Osteoblast (primary cell): ENCODE results near the gene PTPRT. TPM values are rescaled to one million over a fixed set of nuclear protein-coding genes. Genes with fewer than 3 reads are reported as not detected.

Experiments used
- DNase-seq: peaks from one replicate; pipeline ENCODE4 v3.0.0; 2011; ENCODE audit warnings: low spot score, mixed read lengths; ENCODE audit not compliant: insufficient read length; ENCODE audit errors: missing footprints
- H2AFZ ChIP-seq: 2 replicates; pipeline ENCODE4 v1.6.0; 2011; ENCODE audit warnings: mild to moderate bottlenecking, low read length
- H3K27ac ChIP-seq: 2 replicates; pipeline ENCODE4 v1.5.1; 2011; ENCODE audit warnings: mild to moderate bottlenecking, low read depth, low read length, moderate library complexity
- H3K27me3 ChIP-seq: 2 replicates; pipeline ENCODE4 v1.6.0; 2012; ENCODE audit warnings: mild to moderate bottlenecking, control low read depth, inconsistent platforms, low read length, moderate library complexity; ENCODE audit not compliant: insufficient read depth
- H3K36me3 ChIP-seq: 2 replicates; pipeline ENCODE4 v1.5.1; 2011; ENCODE audit warnings: mild to moderate bottlenecking, low read length, control low read depth, moderate library complexity; ENCODE audit not compliant: insufficient read depth
- H3K4me1 ChIP-seq: 2 replicates; pipeline ENCODE4 v1.5.1; 2011; ENCODE audit warnings: mild to moderate bottlenecking, low read length, control low read depth, moderate library complexity; ENCODE audit not compliant: insufficient read depth
- H3K4me2 ChIP-seq: 2 replicates; pipeline ENCODE4 v1.6.0; 2011; ENCODE audit warnings: mild to moderate bottlenecking, low read length; ENCODE audit not compliant: insufficient read depth
- H3K4me3 ChIP-seq: fragments of 200-600 bp; sonication (generic); 3 replicates; pipeline ENCODE4 v1.5.1; 2012; ENCODE audit warnings: mild to moderate bottlenecking, low read length, inconsistent platforms; ENCODE audit not compliant: insufficient read depth
- H3K79me2 ChIP-seq: 2 replicates; pipeline ENCODE4 v1.6.0; 2012; ENCODE audit warnings: mild to moderate bottlenecking, low read length, control low read depth, inconsistent platforms; ENCODE audit not compliant: insufficient read depth
- H3K9me3 ChIP-seq: 2 replicates; pipeline ENCODE4 v1.5.1; 2011; ENCODE audit warnings: low read depth, low read length, control low read depth
- H4K20me1 ChIP-seq: 2 replicates; pipeline ENCODE4 v1.6.0; 2012; ENCODE audit warnings: mild to moderate bottlenecking, low read length, control low read depth; ENCODE audit not compliant: insufficient read depth
- total RNA-seq: library from RNA; depleted of rRNA; stranded (reverse); fragments of >200 nt; gene quantifications from 2 replicates; pipeline ENCODE4 v1.2.3, GENCODE V29; 2012
- TF ChIP-seq, protein P1 (sequence below): IDR thresholded peaks from 2 replicates; pipeline ENCODE4 v1.5.1; 2011; ENCODE audit warnings: mild to moderate bottlenecking, low read depth, low read length, moderate library complexity; ENCODE audit errors: extremely low read depth

Gene PTPRT
- total RNA-seq, 1 donor: not detected

DNA sequence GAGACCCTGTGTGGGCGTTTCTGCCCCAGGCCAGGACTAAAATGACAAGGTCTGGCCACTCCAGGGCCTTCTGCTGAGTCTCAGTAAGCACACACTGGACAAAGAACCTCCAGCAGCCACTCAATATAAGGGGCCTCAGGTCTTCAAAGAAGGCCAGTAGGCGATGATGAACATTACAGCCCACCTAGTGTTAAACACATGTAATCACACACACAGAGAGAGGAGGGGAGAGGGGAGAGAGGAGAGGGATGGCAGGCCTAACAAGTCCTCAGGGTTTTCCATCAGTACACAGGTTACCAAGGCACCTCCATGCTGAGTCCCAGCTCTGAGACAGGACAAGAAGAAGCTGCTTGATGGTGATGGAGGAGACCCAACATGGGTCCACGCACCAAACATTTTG lies 325.6 kb downstream of the PTPRT start:
- no peaks in the 10 kb centered on the region for H4K20me1 ChIP-seq
- no peak for DNase-seq
- no peak overlapping the region for H2AFZ ChIP-seq

DNA sequence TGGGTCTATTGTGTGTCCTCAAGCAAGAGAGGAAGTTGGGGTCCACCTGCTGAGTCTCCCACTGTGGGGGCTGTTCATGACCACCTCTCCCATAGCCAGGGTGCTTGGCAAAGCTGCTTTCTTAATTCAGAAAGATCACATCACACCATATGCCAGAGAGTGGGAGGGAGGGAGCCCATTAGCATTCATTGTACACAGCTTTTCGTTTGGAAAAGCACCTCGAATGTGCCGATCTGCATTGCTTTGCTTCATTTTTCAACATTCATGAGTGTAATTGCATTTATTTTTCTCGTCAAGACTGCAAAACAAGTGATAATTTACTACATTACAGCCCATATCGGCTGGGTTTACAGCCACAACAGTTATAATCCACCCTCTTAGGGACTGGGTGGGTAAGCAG lies 327.3 kb downstream of the PTPRT start:
- Histone ChIP-seq H3K4me1 (no peaks in the 10 kb centered on the region), H3K4me2 (no peak overlapping the region), H3K9me3 (peaks cover 4% of the 10 kb centered on the region), H3K4me3 (no peak overlapping the region), H3K36me3 (no peaks in the 10 kb centered on the region), H3K27me3 (no peaks in the 10 kb centered on the region), H3K27ac (no peak overlapping the region), H2AFZ (no peak overlapping the region), H4K20me1 (no peaks in the 10 kb centered on the region), H3K79me2 (no peaks in the 10 kb centered on the region)
- no peak for DNase-seq
- TF ChIP-seq, protein P1, sequence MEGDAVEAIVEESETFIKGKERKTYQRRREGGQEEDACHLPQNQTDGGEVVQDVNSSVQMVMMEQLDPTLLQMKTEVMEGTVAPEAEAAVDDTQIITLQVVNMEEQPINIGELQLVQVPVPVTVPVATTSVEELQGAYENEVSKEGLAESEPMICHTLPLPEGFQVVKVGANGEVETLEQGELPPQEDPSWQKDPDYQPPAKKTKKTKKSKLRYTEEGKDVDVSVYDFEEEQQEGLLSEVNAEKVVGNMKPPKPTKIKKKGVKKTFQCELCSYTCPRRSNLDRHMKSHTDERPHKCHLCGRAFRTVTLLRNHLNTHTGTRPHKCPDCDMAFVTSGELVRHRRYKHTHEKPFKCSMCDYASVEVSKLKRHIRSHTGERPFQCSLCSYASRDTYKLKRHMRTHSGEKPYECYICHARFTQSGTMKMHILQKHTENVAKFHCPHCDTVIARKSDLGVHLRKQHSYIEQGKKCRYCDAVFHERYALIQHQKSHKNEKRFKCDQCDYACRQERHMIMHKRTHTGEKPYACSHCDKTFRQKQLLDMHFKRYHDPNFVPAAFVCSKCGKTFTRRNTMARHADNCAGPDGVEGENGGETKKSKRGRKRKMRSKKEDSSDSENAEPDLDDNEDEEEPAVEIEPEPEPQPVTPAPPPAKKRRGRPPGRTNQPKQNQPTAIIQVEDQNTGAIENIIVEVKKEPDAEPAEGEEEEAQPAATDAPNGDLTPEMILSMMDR: no peak

More for the DNA sequence above, 325.6 kb downstream of the PTPRT start:
- H3K79me2 ChIP-seq: no peaks in the 10 kb centered on the region
- H3K4me1 ChIP-seq: no peaks in the 10 kb centered on the region
- no peak overlapping the region for H3K4me2 ChIP-seq
- no peak overlapping the region for H3K4me3 ChIP-seq
- no peak overlapping the region for H3K27ac ChIP-seq
- TF ChIP-seq, protein P1: no peak
- H3K9me3 ChIP-seq: peaks cover 4% of the 10 kb centered on the region
- no peaks in the 10 kb centered on the region for H3K27me3 ChIP-seq
- H3K36me3 ChIP-seq: no peaks in the 10 kb centered on the region

DNA sequence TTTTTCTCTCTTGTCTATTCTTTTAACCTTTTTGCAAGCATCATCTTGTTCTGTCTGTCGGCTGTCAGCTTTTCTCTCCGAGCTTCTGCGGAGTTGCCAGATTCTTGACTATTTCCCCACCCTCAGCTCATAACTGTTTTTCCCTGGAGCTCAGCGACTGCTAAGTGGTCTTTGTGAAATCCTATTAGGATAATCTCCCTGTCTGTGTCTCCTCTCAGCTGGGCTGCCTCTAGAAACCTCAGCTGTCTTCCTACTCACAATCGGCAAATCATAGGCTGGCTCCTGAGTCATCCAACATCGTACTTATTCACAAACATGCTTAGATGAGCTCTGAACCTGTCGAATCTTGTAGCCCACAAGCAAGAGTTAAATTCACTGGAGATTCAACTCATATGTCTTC lies 332.3 kb downstream of the PTPRT start:
- Histone ChIP-seq H3K9me3 (peaks cover 8% of the 10 kb centered on the region), H3K27me3 (no peaks in the 10 kb centered on the region), H4K20me1 (no peaks in the 10 kb centered on the region), H2AFZ (no peak overlapping the region), H3K36me3 (no peaks in the 10 kb centered on the region), H3K27ac (no peak overlapping the region), H3K79me2 (no peaks in the 10 kb centered on the region), H3K4me1 (no peaks in the 10 kb centered on the region), H3K4me3 (no peak overlapping the region), H3K4me2 (no peak overlapping the region)
- no peak for DNase-seq
- TF ChIP-seq, protein P1: no peak

DNA sequence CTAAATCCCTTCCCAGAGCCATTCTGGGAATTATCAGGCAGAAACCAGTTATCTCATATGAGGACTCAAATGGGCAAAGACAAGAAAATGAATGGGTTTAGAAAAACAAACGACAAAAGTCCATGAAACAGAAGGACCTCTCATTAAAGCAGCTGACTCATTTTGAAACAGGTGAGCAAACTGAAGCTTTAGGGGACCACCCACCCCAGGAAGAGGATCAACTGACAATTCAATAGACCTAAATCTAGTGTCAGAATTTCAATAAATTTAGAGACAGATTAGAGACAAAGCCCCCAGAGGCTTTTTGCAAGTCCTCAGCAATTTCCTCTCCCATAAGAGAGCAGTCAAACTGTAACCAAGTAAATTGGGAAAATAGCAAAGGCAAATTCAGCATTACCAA lies 333.8 kb downstream of the PTPRT start:
- no peaks in the 10 kb centered on the region for H4K20me1 ChIP-seq
- H3K36me3 ChIP-seq: no peaks in the 10 kb centered on the region
- no peak overlapping the region for H2AFZ ChIP-seq
- no peak overlapping the region for H3K27ac ChIP-seq
- no peaks in the 10 kb centered on the region for H3K79me2 ChIP-seq
- no peak overlapping the region for H3K4me3 ChIP-seq
- no peak overlapping the region for H3K4me2 ChIP-seq
- peaks cover 5% of the 10 kb centered on the region for H3K9me3 ChIP-seq
- TF ChIP-seq, protein P1: no peak
- no peaks in the 10 kb centered on the region for H3K27me3 ChIP-seq
- DNase-seq: no peak
- H3K4me1 ChIP-seq: no peaks in the 10 kb centered on the region
